PC-3 (cell line): ENCODE results near the gene RPP30. TPM values are rescaled to one million over a fixed set of nuclear protein-coding genes. Genes with fewer than 3 reads are reported as not detected.
A peak's percentile ranks its signal among the peaks of the same experiment; 100 is the strongest.

Experiments
- ATAC-seq: fragments of 200-7000 bp; cut with Tn5 transposase; 2 replicates; pipeline ENCODE4 v1.9.1; 2020; ENCODE audit warnings: mild to moderate bottlenecking, moderate library complexity
- BruUV-seq: library from RNA; stranded (reverse); fragments of 400-500 nt; replicated peaks from 2 replicates; lab custom pipeline; 2021; lab: Mats Ljungman, UMichigan
- CTCF ChIA-PET: fragments of 300-600 bp; sonication (Branson Sonifier 250); formaldehyde crosslinking; loops from one replicate; lab custom pipeline; 2022; ENCODE audit warnings: antibody characterized with exemption; lab: Charles Lee
- POLR2A ChIA-PET: fragments of 300-600 bp; sonication (Branson Sonifier 250); formaldehyde crosslinking; loops from one replicate; lab custom pipeline; 2022; ENCODE audit warnings: antibody characterized with exemption; ENCODE audit not compliant: unreplicated experiment; lab: Charles Lee
- DNase-seq: peaks from one replicate; pipeline ENCODE4 v3.0.0-alpha.2; 2015
- H2AFZ ChIP-seq: fragments of 300-600 bp; sonication (generic); 2 replicates; pipeline ENCODE4 v1.6.0; 2016; ENCODE audit warnings: antibody characterized with exemption, low read length
- H3F3A ChIP-seq: fragments of 300-600 bp; sonication (generic); one replicate; pipeline ENCODE4 v1.6.0; 2017; ENCODE audit warnings: antibody characterized with exemption, low read length, control low read depth, mild to moderate bottlenecking; ENCODE audit not compliant: unreplicated experiment
- H3K27ac ChIP-seq: fragments of 300-600 bp; sonication (generic); 2 replicates; pipeline ENCODE4 v1.5.1; 2016; ENCODE audit warnings: mild to moderate bottlenecking, low read length
- H3K27me3 ChIP-seq: fragments of 300-600 bp; sonication (generic); 2 replicates; pipeline ENCODE4 v1.6.1; 2016; ENCODE audit warnings: low read length, mixed read lengths
- H3K36me3 ChIP-seq: fragments of 300-600 bp; sonication (generic); 2 replicates; pipeline ENCODE4 v1.6.1; 2016; ENCODE audit warnings: low read depth, mixed run types, low read length, mixed read lengths
- H3K4me1 ChIP-seq: fragments of 300-600 bp; sonication (generic); 2 replicates; pipeline ENCODE4 v1.5.1; 2016; ENCODE audit warnings: low read length; ENCODE audit not compliant: insufficient read depth
- H3K4me2 ChIP-seq: fragments of 300-600 bp; sonication (generic); 2 replicates; pipeline ENCODE4 v1.6.0; 2016; ENCODE audit warnings: low read length
- H3K4me3 ChIP-seq: fragments of 300-600 bp; sonication (generic); 2 replicates; pipeline ENCODE4 v1.5.1; 2016; ENCODE audit warnings: mild to moderate bottlenecking, low read length, mixed read lengths
- H3K79me2 ChIP-seq: fragments of 300-600 bp; sonication (generic); 2 replicates; pipeline ENCODE4 v1.6.1; 2017; ENCODE audit warnings: low read length, mixed read lengths
- H3K9ac ChIP-seq: fragments of 300-600 bp; sonication (generic); 2 replicates; pipeline ENCODE4 v1.6.0; 2016; ENCODE audit warnings: mild to moderate bottlenecking, low read length
- H3K9me2 ChIP-seq: fragments of 300-600 bp; sonication (generic); replicated peaks from 2 replicates; pipeline ENCODE4 v1.6.1; 2016; ENCODE audit warnings: mixed run types, low read length, mixed read lengths
- H3K9me3 ChIP-seq: fragments of 300-600 bp; sonication (generic); 2 replicates; pipeline ENCODE4 v1.6.1; 2016; ENCODE audit warnings: low read length, mixed read lengths
- H4K20me1 ChIP-seq: fragments of 300-600 bp; sonication (generic); 2 replicates; pipeline ENCODE4 v1.6.1; 2016; ENCODE audit warnings: low read length, mixed read lengths
- CTCF ChIP-seq: fragments of 300-600 bp; sonication (generic); conservative IDR thresholded peaks from 2 replicates; pipeline ENCODE4 v1.5.1; 2017; ENCODE audit warnings: antibody characterized with exemption, low read depth, mild to moderate bottlenecking, low read length
- EZH2 ChIP-seq: fragments of 300-600 bp; sonication (generic); IDR thresholded peaks from one replicate; pipeline ENCODE4 v1.6.1; 2017; ENCODE audit warnings: antibody characterized with exemption, mild to moderate bottlenecking, low read length; ENCODE audit not compliant: unreplicated experiment
- EZH2phosphoT487 ChIP-seq: fragments of 300-600 bp; sonication (generic); IDR thresholded peaks from 2 replicates; pipeline ENCODE4 v1.6.1; 2018; ENCODE audit warnings: mild to moderate bottlenecking, antibody characterized with exemption, low read length, borderline replicate concordance
- intact Hi-C: fragments of 100-400 bp; cut with micrococcal nuclease; formaldehyde crosslinking; loops from 2 replicates; pipeline ENCODE4 v1.9.0; 2023
- total RNA-seq: library from RNA; depleted of rRNA; stranded (reverse); fragments of >200 nt; gene quantifications from 2 replicates; pipeline ENCODE4 v1.2.3, GENCODE V29; 2014

The RPP30 gene
- total RNA-seq, 1 experiment from 2014 or later = 57.8 TPM

- no peaks in the 10 kb centered on the region for H4K20me1 ChIP-seq
- no peak for TF ChIP-seq EZH2
- no peak for TF ChIP-seq EZH2phosphoT487
- no peak for TF ChIP-seq CTCF
- no peaks in the 10 kb centered on the region for H3K79me2 ChIP-seq
- no peak for ATAC-seq
- POLR2A ChIA-PET = no interaction called here
- CTCF ChIA-PET = no interaction called here
- H3K36me3 ChIP-seq = no peaks in the 10 kb centered on the region
- no peak overlapping the region for H3K9ac ChIP-seq
- H3K4me1 ChIP-seq = peaks cover 25% of the 10 kb centered on the region
- H2AFZ ChIP-seq = no peak overlapping the region
- H3F3A ChIP-seq = no peaks in the 10 kb centered on the region
- no peaks in the 10 kb centered on the region for H3K27me3 ChIP-seq
- BruUV-seq = no TSS peak
- no peak overlapping the region for H3K4me3 ChIP-seq
- intact Hi-C loops = no loop called here
- H3K9me3 ChIP-seq = no peaks in the 10 kb centered on the region
- no peak for DNase-seq
- H3K4me2 ChIP-seq = no peak overlapping the region
- H3K9me2 ChIP-seq = no peaks in the 10 kb centered on the region
- H3K27ac ChIP-seq = no peak overlapping the region
Measured at GRCh38 chr10:90856261-90856660, 15.5 kb upstream of the RPP30 start.

GRCh38 chr10:90856964-90857634, 14.7 kb upstream of the RPP30 start:
- Histone ChIP-seq H3K4me2 (peak overlapping the region; percentile 81), H3K9me3 (no peaks in the 10 kb centered on the region), H3F3A (no peaks in the 10 kb centered on the region), H3K9me2 (no peaks in the 10 kb centered on the region), H3K27ac (no peak overlapping the region), H3K36me3 (no peaks in the 10 kb centered on the region), H3K4me3 (peak overlapping the region; percentile 69), H3K9ac (no peak overlapping the region), H4K20me1 (no peaks in the 10 kb centered on the region), H3K27me3 (no peaks in the 10 kb centered on the region), H3K79me2 (no peaks in the 10 kb centered on the region), H3K4me1 (peaks cover 25% of the 10 kb centered on the region), H2AFZ (peak overlapping the region; percentile 84)
- intact Hi-C loops = no loop called here
- DNase-seq (no peak), ATAC-seq (no peak; the same call in 1 of the 2 replicates)
- CTCF ChIA-PET = no interaction called here
- POLR2A ChIA-PET = no interaction called here
- TF ChIP-seq CTCF (no peak), EZH2phosphoT487 (no peak), EZH2 (no peak)
- no TSS peak for BruUV-seq

GRCh38 chr10:90857635-90858460, 13.9 kb upstream of the RPP30 start, which contains the start of gene HTR7:
HTR7 (minus strand) TSS chr10:90858039; CDS start chr10:90857671, 368 bp downstream.
- Histone ChIP-seq H3F3A (no peaks in the 10 kb centered on the region), H3K27ac (peak within 1 kb of the TSS; percentile 71), H4K20me1 (no peaks in the 10 kb centered on the region), H3K9me2 (no peaks in the 10 kb centered on the region), H3K4me3 (peak within 1 kb of the TSS; percentile 75), H3K36me3 (no peaks in the 10 kb centered on the region), H3K9ac (peak within 1 kb of the TSS; percentile 44; the same call in 1 of the 2 replicates), H3K4me2 (peak within 1 kb of the TSS; percentile 81), H3K79me2 (no peaks in the 10 kb centered on the region), H3K4me1 (peaks cover 25% of the 10 kb centered on the region), H3K27me3 (no peaks in the 10 kb centered on the region), H3K9me3 (no peaks in the 10 kb centered on the region), H2AFZ (peak within 1 kb of the TSS; percentile 99)
- TF ChIP-seq CTCF = peak; percentile 49; the same call in 1 of the 2 replicates
- TF ChIP-seq EZH2 = no peak
- no peak for TF ChIP-seq EZH2phosphoT487
- ATAC-seq (peak; percentile 77), DNase-seq (peak; percentile 48)
- ChIA-PET CTCF (no interaction called here), POLR2A (no interaction called here)
- intact Hi-C loops = no loop called here
- BruUV-seq = no TSS peak
